COR-L47 (cell line): Measurements from ENCODE around the gene HSD11B2.
A peak's percentile ranks its signal among the peaks of the same experiment; 100 is the strongest.

Experiments used
- DNase-seq: peaks from one replicate; lab custom pipeline; 2025; lab: John Stamatoyannopoulos, UW

The HSD11B2 gene

DNA sequence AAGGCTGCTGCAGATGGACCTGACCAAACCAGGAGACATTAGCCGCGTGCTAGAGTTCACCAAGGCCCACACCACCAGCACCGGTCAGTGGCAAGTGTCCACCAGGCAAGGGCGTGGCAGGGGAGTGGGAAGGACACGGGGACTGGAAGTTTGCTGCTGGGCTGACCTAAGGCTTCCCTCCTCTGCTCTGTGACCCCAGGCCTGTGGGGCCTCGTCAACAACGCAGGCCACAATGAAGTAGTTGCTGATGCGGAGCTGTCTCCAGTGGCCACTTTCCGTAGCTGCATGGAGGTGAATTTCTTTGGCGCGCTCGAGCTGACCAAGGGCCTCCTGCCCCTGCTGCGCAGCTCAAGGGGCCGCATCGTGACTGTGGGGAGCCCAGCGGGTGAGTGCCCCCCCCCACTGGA, 4.8 kb downstream of the HSD11B2 start:
- no peak for DNase-seq

- DNase-seq: no peak
Measured at GRCh38 chr16:67436640-67437193, 5.8 kb downstream of the HSD11B2 start.

DNA sequence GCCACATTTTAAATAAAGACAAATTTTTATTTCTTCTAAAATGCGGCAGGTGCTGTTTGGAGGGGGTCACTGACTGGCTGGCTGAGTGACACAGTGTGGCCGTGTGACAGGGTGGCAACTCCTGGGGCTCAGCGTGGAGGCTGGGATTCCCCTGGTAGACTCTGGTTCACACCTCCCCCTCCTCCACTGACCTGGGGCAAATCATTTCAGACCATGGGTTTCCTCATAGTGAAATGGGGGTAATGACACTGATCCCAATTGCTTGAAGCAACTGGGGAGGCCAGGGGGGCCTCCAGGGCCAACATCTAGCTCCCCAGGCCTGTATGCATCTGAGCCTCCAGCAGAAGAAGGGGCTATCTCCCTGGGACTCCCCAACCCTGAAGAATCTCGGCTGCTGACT, 6.6 kb downstream of the HSD11B2 start:
- no peak for DNase-seq

DNA sequence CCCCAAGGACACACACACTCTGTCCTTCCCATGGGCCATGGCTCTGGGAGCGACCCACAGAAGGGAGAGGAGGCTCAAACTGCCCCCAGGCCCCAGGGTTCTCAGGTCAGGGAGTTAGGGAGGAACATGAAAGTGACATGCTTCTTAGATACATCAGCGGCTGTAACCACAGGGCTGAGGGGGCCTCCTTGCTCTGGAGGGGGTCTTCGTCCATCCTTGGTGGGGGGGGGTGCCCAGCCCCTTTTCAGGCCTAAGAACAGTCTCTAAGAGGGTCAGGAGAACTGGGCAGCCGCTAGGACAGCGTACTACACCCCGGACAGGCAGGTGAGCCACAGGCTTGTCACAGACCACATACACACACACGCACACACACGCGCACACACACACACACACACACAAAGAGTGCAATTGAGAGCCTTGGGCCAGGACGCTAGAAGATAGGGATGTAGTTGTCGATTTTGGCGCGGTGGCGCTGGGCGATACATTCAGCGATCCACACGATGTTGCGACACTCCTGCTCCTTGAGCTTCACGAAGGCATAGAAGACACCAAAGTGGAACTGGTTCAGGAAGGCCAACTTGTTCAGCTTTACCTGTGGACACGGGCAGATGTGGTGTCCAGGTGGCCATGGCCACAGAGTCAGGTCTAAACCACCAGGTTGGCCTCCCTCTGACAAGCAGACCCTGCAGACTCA, 7.3 kb downstream of the HSD11B2 start:
- DNase-seq: no peak

GRCh38 chr16:67438824-67439393, 8.0 kb downstream of the HSD11B2 start:
- DNase-seq: no peak

GRCh38 chr16:67441271-67441753, 10.4 kb downstream of the HSD11B2 start:
- DNase-seq: peak; percentile 94

GRCh38 chr16:67441907-67442306, 11.0 kb downstream of the HSD11B2 start:
- DNase-seq: no peak

- DNase-seq: no peak
Measured at GRCh38 chr16:67442581-67443255, 11.8 kb downstream of the HSD11B2 start.

DNA sequence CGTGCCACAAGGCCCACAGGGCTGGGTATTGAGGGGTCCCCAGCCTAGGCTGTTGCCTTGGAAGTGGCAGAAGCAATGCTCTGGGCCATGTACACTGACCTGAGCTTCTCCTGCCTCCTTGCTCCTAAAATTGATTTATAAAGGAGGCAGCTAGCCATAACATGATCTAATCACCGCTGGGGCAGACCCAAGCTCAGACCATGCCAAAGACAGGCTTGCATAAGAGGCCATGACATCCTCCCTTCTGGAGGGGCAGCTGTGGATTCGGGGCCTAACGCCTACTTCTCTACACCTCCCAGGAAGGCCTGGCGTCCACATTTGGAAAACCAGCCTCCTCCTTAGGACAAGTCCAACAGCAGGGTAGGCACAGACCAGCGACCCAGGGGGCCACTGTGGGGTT, 12.3 kb downstream of the HSD11B2 start:
- no peak for DNase-seq

DNA sequence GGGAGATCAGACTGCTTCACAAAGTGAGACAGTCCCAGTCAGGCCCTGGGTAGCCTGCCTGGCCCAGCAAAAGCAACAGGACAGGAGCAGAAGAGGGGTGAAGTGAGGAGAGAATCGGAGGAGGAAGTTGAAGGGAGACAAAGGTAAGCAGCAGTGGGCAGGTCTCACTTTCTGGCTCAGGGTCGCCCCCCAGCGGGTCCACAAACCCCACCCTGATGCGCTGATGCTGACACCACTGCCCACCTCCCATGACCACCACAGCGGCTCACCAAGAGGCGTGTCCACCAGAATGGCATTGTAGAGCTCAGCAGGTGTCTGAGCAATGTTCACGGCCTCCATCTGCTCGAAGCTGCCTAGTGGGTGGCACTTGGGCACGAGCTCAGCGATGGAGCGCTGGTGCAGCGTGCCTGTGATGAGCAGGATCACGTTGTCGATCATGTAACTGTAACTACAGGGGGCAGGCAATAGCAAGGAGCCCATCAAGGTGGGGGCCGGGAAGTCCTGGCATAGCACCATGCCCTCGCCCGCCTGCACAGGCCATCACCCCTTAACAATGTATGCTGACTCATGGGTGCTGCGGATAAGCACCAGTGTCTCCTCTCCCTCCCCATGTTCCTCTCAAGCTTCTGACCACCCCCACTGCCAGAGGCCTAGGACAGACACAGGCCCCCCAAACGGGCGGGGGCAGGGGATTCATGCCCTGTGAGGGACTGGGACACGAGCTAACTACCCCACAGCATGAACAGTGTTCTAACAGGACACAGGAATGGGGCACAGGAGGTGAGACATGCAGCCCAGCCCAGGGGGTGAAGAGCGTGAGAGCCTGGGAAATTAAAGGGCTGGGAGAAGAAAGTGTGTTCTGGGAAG, 13.6 kb downstream of the HSD11B2 start:
- peak; percentile 36 for DNase-seq

DNA sequence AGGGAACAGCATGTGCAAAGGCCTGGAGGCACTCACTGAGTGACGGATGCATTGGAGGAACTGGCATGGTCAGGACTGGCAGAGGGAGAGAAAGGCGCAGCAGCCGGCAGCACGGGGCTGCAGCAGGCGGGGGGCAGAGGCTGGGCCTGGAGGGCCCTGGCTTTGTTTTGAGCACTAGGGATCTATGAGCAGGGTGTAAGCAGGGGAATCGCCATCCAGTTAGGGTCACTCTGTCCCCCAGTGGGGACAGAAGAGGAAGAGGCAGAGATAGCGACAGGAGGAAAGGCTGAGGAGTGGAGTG, 14.2 kb downstream of the HSD11B2 start:
- DNase-seq: no peak

DNA sequence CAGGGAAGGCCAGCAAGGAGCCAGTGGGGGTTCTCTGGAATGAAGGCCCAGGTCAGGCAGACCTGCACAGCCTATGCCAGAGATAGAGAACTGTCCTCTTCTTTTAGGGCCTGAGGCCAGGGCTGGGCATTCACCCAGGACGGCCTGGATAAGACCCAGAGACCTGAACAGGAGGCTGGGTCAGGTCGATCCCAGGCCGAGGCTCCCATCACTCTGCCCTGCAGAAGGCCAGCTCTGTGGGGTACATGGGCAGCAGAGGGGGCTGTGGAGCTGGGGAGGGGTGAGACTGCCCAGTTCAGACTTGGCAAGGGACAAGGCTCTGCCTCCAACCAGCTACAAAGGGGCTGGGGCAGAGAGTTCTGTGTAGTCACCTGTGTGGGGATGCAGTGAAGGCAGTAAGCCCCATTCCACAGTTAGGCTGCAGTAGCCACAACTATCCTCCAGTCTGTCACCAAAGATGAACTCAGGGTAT, 14.6 kb downstream of the HSD11B2 start:
- DNase-seq: no peak

DNA sequence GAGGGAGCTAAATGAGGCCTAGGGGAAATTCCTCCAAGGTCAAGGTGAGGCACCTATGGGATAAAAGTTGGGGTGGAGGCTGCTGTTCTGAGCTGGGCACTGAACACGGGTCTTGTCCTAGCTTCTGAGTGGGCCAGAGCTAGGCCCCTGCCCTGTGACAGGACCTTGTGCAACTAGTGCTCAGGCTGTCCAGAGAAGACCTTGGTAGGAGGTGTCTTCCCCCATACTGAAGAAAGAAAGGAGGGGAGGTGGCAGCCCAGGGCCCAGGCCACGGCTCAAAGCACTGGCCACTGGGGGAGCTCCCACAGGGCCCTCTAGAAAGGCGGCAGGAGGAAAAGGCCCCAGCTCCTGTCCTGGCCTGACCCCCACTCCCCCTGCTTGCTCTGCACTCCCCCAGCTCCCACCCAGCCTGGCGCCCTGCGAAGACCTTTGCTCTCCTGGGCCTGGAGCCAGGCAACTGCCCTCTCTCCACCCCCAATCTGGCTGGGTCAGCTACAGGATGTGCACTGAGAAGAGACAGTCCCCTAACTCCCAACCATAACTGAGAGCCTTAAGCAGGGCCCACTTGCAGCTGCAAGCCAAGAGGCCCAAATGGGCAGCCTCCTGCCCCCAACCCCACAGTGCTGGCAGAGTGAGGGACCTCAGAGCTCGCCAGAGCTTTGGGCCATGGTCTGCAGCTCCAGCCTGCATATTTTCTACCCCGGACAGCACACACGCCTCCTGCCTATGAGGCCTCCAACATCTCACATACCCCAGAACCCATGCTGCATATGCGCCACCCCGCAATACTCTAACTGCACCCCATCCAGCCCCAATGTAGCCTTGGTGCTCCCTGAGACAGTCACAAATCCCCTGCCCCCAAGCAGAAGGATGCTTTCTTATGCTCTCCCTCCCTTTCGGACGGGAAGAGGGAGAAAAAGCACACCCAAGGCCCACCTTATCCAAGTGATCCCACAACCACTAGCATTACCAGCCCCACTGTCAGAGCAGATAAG, 15.3 kb downstream of the HSD11B2 start:
- no peak for DNase-seq

DNA sequence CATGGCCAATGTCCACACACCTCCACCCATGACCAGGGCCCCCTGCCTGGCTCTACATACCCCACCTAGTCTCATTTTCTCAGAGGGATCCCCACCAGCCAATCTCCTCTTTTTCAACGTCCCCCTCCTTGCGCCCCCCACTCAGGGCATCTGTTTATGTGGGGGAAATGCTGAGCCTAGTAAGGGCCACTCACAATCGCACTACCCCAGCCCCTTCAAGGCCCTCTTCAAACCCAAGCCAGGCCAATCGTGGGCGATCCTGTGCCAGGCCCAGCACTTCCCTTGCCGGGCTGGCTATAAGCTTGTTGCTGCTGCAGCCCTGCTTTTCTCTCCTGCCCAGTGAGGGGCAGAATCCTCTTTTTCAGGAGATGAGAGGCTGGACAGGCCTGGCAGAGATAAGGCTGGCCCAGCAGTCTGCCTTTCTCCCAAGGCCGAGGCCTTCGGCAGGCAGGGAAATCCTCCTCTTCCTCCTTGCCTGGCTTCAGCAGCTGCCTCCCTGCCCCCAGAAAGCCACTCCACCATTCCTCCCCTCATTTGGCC, 16.1 kb downstream of the HSD11B2 start:
- no peak for DNase-seq

- no peak for DNase-seq
Measured at GRCh38 chr16:67447508-67448076, 16.7 kb downstream of the HSD11B2 start.

GRCh38 chr16:67448580-67448979, 17.7 kb downstream of the HSD11B2 start:
- no peak for DNase-seq

DNA sequence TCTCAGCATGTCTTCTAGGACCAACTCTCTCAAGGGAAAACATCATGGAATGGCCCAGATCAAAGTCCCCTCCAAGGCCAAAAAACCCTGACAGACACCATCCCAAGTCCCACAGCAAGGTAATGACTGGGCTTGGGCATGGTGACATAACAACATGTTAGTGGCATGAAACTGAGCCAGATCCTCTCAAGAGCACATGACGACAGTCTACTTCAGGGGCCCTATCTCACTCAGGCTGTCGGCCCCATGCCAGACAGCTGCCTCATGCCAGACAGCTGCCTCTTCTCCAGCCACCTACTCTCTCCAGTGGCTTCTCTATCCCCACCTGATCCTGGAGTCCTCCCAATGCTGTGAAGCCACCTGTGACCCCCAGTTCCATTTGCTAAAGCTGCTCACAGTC, 18.4 kb downstream of the HSD11B2 start:
- DNase-seq: no peak

DNA sequence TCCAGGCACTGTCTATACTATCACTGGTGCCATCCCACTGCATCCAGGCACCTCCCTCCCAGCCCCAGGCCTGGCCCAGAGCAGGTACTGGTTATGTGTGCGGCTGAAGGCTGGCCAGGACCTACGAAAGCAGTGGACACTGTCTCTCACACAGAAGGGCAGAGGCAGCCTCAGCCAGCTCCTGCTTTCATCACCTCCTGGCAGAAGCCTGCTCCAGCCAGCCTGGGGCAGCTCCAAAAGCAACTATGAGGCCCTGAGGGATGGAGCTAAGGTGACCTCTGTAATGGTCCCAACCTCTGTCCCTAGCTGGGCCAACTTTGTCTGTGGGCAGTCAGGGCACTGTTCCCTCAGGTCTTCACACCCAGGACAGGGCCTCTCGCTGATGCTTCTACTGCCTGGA, 18.8 kb downstream of the HSD11B2 start:
- DNase-seq: no peak

DNA sequence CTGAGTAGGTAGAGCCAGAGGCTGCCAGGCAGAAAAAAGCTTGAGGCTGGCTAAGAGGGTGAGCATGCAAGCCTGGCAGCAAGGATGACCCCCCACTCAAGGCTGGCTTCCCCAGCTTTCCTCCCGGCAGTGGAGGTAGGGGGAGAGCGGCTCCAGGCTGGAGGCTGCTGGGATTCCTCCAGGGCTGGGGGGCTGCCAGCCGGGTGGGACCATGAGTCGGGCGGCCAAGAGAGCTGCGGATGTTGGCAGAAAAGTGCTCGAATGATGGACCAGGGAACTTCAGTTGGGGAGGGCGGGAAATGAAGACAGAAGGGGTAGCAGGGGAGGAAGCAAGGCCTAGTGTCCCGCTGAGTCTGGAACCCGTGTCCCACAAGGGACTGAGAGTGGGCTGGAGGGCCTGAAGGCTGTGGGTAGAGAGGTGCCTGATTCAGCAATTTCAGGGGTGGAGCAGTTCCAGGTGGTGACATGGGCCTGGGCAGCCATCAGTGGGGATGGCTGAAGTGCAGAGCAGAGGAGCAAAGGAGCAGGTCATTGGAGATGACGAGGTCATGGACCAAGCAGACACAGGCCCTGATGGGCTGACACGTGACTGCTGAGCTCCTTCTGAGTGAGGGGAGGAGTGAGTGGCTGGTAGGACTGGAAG, 20.3 kb downstream of the HSD11B2 start:
- DNase-seq: no peak
